M059J (cell line): Measurements from ENCODE around the gene HOXC6. TPM values are rescaled to one million over a fixed set of nuclear protein-coding genes. Genes with fewer than 3 reads are reported as not detected.
A peak's percentile ranks its signal among the peaks of the same experiment; 100 is the strongest.

Source experiments
- DNase-seq: peaks from one replicate; pipeline ENCODE4 v3.0.0-alpha.2; 2012; ENCODE audit warnings: low read depth
- total RNA-seq: library from RNA; depleted of rRNA; stranded (reverse); fragments of >200 nt; shearing (Covaris generic); gene quantifications from 2 replicates; pipeline ENCODE4 v1.2.3, GENCODE V29; 2014

Gene HOXC6
- total RNA-seq, 1 experiment from 2014 or later: 5.2 TPM

DNA sequence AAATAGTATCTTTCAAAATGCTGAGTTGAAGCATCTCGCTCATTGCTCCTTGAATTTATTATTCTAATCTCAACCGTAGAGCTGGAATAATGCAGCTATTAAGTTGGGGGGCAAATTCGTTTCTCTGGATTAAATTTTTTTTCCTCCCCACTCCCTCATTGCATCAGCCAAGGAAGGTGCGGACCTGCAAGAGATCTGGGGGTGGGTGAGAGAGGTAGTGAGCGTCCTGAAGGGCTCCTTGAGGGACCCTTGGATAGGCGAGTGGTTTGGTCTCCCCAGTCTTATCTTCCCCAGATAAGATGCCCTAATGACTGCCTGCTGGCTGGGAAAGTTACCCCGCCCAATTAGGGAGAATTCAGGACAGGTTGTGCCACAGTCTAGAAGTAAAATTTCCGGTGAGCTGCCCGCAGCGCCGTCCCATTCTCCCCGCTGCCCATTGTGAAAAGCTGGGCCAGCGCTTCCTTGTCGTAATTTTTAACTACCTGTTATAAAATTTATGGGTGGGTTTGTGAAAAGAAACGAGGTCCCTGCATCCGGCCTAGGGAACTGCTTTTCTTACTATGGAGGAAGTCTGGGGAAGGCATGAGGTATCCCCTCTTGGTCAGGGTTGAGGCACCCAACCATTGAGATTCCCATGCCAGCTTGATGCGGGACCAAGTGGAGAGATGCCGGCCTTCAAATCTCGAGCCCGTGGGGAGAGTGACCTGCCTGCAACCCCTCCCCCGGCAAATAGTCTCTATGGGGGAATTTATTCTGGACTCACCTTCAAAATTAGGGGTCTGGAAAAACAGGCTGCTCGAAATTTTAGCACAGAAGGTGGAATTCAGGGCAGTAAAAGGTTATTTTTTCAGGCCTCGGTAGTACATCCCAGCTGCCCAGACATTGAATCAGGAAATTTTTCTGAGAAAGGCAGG lies 13.0 kb upstream of the HOXC6 start:
- DNase-seq: no peak

DNA sequence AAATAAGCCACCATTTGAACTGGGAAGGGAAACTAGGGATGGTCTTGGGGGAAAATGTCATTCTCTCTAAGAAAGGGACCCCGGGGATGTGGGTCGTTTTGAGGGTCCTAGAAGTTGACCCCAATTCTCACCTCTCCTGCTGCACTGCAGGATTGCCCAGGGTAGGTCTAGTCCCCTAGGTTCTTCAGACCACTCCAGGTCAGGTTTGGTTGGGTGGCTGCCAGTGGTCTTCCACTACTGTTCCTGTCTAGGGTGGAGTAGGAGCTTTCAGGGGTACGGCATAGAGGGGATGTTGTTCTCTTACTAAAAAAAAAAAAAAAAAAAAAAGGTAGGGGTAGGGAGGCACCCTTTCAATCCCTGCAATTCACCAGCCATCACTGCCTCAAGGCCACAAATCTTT lies 12.2 kb upstream of the HOXC6 start:
- no peak for DNase-seq

DNA sequence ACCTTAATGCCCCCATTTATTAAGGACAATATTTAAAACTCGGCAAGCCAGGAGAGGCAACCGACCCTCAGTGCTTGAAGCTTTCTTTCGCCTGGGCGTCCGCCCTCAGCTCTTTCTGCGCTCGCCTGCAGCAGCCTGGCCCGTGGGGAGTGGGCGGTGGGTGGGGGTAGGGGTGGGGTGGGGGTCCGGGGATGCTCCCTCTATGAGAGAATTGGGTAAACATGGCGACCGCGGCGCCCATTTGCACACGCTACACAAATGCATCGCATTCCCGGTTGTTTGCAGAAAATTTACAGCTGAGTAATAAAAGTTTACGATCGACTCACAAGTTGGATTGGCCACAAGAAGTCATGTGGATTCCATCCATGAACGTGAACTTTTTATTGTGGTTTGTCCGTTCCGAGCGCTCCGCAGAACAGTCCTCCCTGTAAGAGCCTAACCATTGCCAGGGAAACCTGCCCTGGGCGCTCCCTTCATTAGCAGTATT lies 11.7 kb upstream of the HOXC6 start:
- DNase-seq: peak; percentile 92

GRCh38 chr12:54017027-54017788 lies 11.0 kb upstream of the HOXC6 start:
- peak; percentile 76 for DNase-seq

- peak; percentile 95 for DNase-seq
Observed at GRCh38 chr12:54017878-54018467, 10.3 kb upstream of the HOXC6 start.

- DNase-seq: peak; percentile 74
Observed at GRCh38 chr12:54018468-54018984, 9.7 kb upstream of the HOXC6 start.

DNA sequence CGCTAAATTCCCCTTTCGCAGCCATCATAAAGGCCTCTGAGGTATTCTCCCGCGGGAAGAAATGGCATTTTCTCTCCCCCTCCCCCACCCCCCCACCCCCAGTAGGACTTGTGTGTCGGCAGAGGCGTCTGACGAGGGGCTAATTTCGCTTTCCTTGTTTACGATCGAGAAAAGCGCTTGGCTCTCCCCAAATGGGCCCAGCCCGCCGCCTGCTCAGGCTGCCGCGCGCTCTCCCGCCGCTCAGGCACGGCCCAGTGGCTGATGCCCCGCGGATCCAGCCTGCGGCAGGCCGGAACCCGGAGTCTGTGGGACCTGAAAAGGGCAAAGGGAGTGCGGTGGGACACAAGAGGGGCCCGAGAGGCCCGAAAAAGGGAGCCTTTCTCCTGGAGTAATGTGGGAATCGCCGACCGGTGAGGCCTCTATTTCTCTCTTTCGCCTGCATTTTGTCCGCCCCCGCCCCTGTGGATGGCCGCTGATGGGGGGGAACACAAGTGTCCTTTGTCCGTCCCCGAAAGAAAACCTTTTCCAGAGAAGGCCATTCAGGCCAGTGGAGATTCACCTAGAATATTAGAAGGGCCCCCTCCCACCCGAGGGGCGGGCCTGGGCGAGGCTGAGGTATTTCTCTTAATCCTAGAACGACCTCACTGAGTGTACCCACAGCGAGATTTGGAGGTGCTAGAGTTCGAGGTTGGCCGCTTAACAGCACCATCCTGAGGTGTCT lies 9.0 kb upstream of the HOXC6 start:
- DNase-seq: peak; percentile 55

GRCh38 chr12:54019924-54020590 lies 8.2 kb upstream of the HOXC6 start:
- DNase-seq: peak; percentile 66

- no peak for DNase-seq
Observed at GRCh38 chr12:54020591-54021405, 7.4 kb upstream of the HOXC6 start.

DNA sequence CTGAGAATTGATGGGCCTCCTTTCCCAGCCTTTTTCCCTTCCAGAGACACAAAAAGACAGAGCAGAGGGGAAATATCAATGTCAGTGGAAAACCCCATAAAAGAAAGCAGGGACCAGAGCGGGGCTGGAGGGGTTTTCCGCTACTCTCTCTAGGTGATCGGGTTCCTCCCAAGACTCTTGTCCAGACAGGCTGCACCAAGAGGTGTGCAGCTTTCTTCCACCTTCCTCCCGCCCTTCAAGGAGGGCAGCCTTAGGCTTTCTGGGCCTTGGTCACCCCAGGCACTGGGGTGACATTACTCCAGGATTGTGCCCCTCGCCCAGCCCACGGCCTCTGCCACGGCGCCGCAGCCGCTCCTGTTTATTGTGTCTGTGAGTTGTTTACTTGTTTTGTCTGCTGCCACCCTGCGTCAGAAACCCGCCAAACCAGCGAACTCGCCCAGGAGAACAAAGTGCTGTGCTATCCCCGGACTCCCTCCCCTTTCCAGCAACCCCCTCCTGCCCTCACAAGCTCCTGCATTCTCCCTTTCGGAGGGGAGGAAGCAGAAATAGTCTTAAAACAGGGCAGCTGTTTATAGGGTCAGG lies 6.7 kb upstream of the HOXC6 start:
- no peak for DNase-seq

DNA sequence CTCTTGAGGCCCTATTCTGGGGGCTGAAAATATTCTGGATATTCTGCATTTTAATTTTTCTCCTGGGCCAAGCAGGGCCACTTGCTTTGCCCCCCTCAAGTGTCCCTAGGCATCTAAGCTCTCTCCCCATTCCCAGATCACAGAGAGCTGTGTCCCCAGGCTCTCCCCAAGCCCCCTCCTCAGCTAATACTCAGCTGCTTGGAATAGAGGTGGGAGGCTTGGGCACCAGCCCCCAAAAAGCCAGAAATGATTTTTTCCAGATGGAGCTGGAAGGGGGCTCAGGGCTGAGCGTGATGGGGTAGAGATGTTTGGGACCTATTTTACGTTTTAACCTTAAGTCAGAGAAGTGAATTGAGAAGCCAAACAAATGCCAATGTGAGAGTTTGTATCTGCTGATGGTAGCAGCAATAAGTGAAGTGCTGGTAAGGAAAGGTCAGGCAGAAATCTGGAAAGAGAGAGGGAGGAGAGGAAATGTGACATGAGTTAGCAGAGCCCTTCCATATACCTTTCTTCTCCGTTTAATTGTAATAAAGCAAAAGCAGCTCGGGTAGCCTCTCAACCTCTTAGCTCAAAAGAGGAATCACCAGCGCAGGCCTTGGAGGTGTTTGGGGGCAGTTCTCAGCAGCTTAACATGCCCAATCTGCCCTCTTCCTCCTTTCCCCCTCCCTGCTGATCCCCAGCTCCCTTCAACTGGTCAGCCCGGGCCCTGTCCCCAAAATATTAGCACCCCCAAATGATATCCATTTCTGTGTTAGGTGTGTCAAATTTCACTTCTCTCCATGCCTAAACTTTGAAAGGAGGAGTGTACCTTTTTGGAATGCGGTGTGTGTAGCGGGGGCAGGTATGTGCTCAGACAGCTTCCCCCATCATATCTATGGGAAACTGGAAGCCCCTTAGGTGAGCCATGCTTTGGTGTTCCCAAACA lies 5.0 kb upstream of the HOXC6 start:
- no peak for DNase-seq

DNA sequence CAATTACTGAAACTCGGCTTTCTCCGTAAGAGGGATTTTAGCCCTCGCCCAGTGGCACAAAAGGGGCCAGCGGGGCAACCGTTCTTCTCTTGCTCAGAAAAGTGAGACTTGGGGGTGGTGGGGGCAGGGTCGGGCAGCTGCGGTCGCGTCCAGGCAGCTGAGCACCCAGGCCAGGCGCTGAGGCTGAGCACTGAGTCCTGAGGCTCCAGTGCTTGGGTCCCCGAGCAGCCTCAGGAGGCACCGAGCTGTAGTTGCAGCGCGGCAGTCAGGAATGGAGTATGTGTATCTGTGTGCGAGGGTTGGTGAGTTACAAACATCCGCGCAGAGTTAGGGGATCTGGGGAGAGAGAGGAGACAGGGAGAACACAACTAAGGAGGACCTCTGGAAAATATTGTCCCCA lies 4.1 kb upstream of the HOXC6 start:
- no peak for DNase-seq

DNA sequence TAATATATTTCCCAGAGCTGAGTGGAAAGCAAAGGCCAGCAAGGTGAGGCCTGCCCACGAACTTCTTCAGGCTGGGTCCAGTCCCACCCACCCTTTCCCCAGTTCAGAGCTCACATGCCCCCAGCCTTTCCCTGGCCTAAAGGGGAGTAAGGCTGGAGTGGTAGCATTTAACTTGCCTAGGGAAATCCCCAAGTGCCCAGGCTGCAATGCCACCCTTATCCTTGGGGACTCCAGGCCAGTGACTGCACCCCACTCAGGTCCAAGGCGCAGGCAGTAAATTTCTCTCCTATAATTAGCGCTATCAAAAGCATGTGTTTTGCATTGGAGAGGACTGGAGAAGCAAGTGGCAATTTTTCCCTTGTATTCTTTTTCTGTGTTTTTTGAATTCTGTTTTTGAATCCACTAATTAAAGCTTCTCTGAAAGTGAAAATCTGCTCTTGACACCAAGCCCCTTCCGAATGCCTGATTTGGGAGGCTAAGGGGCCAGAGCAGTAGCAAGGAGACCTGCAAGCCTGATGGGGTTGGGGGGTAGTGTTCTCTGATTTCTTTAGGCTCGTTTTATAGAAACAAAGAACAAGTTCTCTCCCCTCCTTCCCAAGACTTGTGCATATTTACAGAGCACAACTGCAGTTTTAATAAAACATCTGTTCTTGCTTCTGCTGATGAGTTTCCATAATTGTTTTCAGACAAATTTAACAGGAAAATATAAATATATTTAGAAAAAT lies 3.5 kb upstream of the HOXC6 start:
- no peak for DNase-seq

DNA sequence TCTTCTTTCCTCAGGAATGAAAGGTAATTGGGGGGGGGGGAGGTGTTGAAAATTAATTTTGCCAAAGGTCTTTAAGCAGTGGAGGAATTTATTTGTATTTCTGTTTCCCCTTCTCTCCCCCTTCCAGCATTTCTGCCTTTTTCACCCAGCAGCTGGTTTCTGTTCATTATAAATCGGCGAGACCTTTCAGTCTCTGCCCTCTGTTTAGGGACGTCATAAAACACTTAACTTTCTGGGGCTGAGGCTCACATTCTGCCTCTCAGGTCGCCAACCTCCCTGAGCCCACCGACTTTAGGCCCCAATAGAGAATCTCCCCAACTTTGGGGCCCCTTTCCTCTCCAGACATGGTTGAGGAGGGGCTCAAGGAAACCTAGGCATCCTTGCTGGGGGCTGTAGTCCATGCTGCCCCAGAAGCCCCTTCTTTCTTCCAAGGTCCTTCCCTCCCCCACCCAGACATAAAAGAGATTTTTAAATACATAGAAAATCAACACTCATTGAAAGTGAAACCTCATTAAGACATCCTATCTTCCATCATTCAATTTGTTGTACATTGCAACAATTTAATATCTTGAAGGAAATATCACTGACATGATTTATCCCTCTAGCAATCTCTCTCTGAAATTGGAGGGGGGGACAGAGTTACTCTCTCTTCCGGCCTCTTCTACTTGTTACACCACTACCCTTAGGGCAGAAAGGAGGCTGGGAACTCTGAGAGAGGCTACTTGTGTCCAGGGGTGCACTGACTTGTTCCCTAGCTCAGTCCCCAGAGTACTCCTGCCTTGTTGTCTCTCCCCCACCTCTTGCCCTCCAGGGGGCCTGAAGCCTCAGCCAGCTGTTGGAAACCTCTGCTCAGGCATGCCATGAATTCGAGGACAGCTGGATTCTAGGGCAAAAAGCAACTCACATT lies 2.5 kb upstream of the HOXC6 start:
- DNase-seq: no peak

- DNase-seq: no peak
Observed at GRCh38 chr12:54026640-54027441, 1.4 kb upstream of the HOXC6 start.

DNA sequence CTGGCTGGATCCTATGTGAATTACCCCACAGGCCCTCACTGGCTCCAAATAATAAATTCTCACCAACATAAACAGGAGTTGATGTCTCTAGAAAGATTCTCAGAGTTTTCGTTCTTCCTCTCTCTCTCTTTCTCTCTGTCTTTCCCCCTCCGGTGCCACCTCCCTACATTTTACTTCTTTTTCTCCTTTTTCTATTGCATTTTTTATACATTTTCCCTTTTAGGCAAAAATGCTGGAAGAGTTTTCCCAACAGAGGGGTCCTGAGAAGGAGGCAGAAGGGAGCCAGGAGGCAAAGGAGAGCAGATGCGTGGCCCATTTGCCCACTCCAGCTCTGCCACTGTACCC lies 826 bp upstream of the HOXC6 start:
- no peak for DNase-seq
